HG03354 (cell line): ENCODE data around the gene LSP1.
"Not testable (repeated sequence)": the region's sequence is repeated elsewhere in the genome, so short reads cannot be mapped to it uniquely, and the experiment has no call there.

Experiments
- ATAC-seq: cut with Tn5 transposase; IDR thresholded peaks from one replicate; pipeline ENCODE4 v1.9.1; 2021; ENCODE audit warnings: mild to moderate bottlenecking; ENCODE audit not compliant: unreplicated experiment, poor library complexity, severe bottlenecking

LSP1 gene

GRCh38 chr11:1935156-1936071 lies 82.5 kb downstream of the LSP1 start:
- no peak for ATAC-seq

- no peak for ATAC-seq
Observed at GRCh38 chr11:1936072-1936780, 83.3 kb downstream of the LSP1 start.

GRCh38 chr11:1936781-1937615 lies 84.1 kb downstream of the LSP1 start:
- ATAC-seq, result no peak

- ATAC-seq, result no peak
Observed at GRCh38 chr11:1937616-1938342, 84.9 kb downstream of the LSP1 start.

GRCh38 chr11:1938343-1939005 lies 85.6 kb downstream of the LSP1 start:
- no peak for ATAC-seq

- no peak for ATAC-seq
Observed at GRCh38 chr11:1939006-1939625, 86.2 kb downstream of the LSP1 start.

GRCh38 chr11:1939788-1940187 lies 86.9 kb downstream of the LSP1 start:
- ATAC-seq, result not testable (repeated sequence)
